Lower leg skin (tissue), 3 donors: Measurements from ENCODE around the gene YWHAE.

ENCODE experiments used
- POLR2A ChIP-seq, 2 donors: fragments of 450-650 bp; IDR thresholded peaks; one replicate each; pipeline ENCODE4 v1.6.1; 2016 to 2017; ENCODE audit warnings: antibody characterized with exemption in 2 of 2, mild to moderate bottlenecking in 1 of 2, moderate library complexity in 1 of 2
- TF ChIP-seq, protein P1 (sequence below), 3 donors: fragments of 450-650 bp; IDR thresholded peaks; one replicate each; pipeline ENCODE4 v1.5.1; 2016; ENCODE audit warnings: antibody characterized with exemption in 3 of 3, mild to moderate bottlenecking in 3 of 3, moderate library complexity in 2 of 3

DNA sequence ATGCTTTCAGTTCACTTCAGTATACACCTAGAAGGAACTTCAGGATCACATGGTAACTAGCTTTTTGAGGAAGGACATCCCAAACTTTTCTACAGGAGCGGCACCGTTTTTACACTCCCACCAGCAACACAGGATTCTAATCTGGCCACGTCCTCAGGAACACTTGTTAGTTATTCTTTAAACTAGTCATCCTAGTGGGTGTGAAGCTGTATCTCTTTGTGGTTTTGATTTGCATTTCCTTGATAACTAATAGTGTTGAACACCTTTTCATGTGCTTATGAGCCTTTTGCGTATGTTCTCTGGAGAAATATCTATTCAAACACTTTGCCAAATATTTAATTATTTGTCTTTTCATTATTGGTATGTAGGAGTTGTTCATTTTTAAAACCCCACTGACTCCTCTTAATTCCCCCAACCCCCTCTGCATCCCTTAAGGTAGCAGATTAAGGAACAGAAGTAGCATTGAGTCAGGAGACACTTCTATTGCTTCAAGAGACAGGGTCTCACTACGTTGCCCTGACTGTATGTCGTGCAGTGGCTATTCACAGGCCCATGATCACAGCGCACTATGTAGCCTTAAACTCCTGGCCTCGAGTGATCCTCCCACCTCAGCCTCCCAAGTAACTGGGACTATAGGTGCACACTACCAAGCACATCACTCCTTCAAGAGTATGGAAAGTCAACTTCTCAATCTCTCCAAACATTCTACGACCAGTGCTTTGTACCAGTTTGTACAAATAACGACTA is 25.4 kb downstream of the YWHAE start:
- TF ChIP-seq, protein P1, sequence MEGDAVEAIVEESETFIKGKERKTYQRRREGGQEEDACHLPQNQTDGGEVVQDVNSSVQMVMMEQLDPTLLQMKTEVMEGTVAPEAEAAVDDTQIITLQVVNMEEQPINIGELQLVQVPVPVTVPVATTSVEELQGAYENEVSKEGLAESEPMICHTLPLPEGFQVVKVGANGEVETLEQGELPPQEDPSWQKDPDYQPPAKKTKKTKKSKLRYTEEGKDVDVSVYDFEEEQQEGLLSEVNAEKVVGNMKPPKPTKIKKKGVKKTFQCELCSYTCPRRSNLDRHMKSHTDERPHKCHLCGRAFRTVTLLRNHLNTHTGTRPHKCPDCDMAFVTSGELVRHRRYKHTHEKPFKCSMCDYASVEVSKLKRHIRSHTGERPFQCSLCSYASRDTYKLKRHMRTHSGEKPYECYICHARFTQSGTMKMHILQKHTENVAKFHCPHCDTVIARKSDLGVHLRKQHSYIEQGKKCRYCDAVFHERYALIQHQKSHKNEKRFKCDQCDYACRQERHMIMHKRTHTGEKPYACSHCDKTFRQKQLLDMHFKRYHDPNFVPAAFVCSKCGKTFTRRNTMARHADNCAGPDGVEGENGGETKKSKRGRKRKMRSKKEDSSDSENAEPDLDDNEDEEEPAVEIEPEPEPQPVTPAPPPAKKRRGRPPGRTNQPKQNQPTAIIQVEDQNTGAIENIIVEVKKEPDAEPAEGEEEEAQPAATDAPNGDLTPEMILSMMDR (IDR thresholded peaks at IDR 0.05): no peak
- TF ChIP-seq POLR2A (IDR thresholded peaks at IDR 0.05): no peak
